ENCODE measurements around the gene AGK. TPM values are rescaled to one million over a fixed set of nuclear protein-coding genes. Genes with fewer than 3 reads are reported as not detected.

AGK gene
- total RNA-seq, 1 experiment from 2014 or later: 32.2 TPM

- TF ChIP-seq RELA (CRISPR knock-in tag; IDR thresholded peaks at IDR 0.05; ENCODE audit: borderline replicate concordance) (no peak), HMGA2 (CRISPR knock-in tag; IDR thresholded peaks at IDR 0.05) (no peak), PRDM15 (CRISPR knock-in tag; IDR thresholded peaks at IDR 0.05) (no peak), MLX (CRISPR knock-in tag; IDR thresholded peaks at IDR 0.05) (no peak), MAX (CRISPR knock-in tag; IDR thresholded peaks at IDR 0.05) (no peak), TP53 (CRISPR knock-in tag; IDR thresholded peaks at IDR 0.05) (no peak), RORB (CRISPR knock-in tag; IDR thresholded peaks at IDR 0.05) (no peak)
Observed at GRCh38 chr7:141699860-141700259, 148.7 kb downstream of the AGK start (continued).

- H3K9me3 Mint-ChIP-seq: no peaks in the 10 kb centered on the region
- H3K4me1 Mint-ChIP-seq: peaks cover 50% of the 10 kb centered on the region
- ChIA-PET CTCF (interaction anchor here (1.0 to 2.8 kb wide), 4 partner anchors 10 to 46 kb away, joined by 3 to 20 read pairs (median 4); partner anchors contain the start of gene SSBP1), POLR2A (interaction anchor here (0.5 to 1.8 kb wide), 2 partner anchors 38 to 776 kb away, joined by 3 to 6 read pairs; partner anchors contain the start of gene SSBP1)
- ATAC-seq (no peak), DNase-seq (ENCODE audit: low spot score) (no peak)
- H3K27me3 Mint-ChIP-seq (ENCODE audit: low read depth): peaks cover 18% of the 10 kb centered on the region
- H3K36me3 Mint-ChIP-seq: no peaks in the 10 kb centered on the region
- TF ChIP-seq OVOL2 (CRISPR knock-in tag; IDR thresholded peaks at IDR 0.05; ENCODE audit: borderline replicate concordance) (no peak), CREB1 (CRISPR knock-in tag; IDR thresholded peaks at IDR 0.05) (no peak), NR1H2 (CRISPR knock-in tag; IDR thresholded peaks at IDR 0.05) (no peak), ZNF263 (CRISPR knock-in tag; IDR thresholded peaks at IDR 0.05; ENCODE audit: low read depth) (no peak), E2F4 (CRISPR knock-in tag; IDR thresholded peaks at IDR 0.05; ENCODE audit: borderline replicate concordance, low read depth) (no peak), PRRX2 (CRISPR knock-in tag; IDR thresholded peaks at IDR 0.05) (no peak), TCF7 (CRISPR knock-in tag; IDR thresholded peaks at IDR 0.05; ENCODE audit: low read depth) (no peak), EMX1 (CRISPR knock-in tag; IDR thresholded peaks at IDR 0.05) (no peak)
- TF ChIP-seq, protein P1, sequence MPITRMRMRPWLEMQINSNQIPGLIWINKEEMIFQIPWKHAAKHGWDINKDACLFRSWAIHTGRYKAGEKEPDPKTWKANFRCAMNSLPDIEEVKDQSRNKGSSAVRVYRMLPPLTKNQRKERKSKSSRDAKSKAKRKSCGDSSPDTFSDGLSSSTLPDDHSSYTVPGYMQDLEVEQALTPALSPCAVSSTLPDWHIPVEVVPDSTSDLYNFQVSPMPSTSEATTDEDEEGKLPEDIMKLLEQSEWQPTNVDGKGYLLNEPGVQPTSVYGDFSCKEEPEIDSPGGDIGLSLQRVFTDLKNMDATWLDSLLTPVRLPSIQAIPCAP (CRISPR knock-in tag; IDR thresholded peaks at IDR 0.05): no peak
- H3K27ac Mint-ChIP-seq: no peak overlapping the region
- H3K4me3 Mint-ChIP-seq: peak overlapping the region; percentile 79
Observed at GRCh38 chr7:141700296-141700847, 149.2 kb downstream of the AGK start.

GRCh38 chr7:141700848-141701371, 149.7 kb downstream of the AGK start:
- Mint-ChIP-seq H3K27me3 (ENCODE audit: low read depth) (peaks cover 18% of the 10 kb centered on the region), H3K9me3 (no peaks in the 10 kb centered on the region), H3K4me1 (peaks cover 47% of the 10 kb centered on the region), H3K4me3 (peak overlapping the region; percentile 79), H3K36me3 (no peaks in the 10 kb centered on the region), H3K27ac (no peak overlapping the region)
- ChIA-PET POLR2A (interaction anchor here (0.5 to 1.8 kb wide), 4 partner anchors 30 to 777 kb away, joined by 3 to 6 read pairs (median 4); partner anchors contain the start of gene SSBP1), CTCF (interaction anchor here (0.9 to 2.8 kb wide), 6 partner anchors 9 to 85 kb away, joined by 3 to 20 read pairs (median 4); partner anchors contain the start of gene SSBP1)
- peak; percentile 10 for ATAC-seq
- DNase-seq (ENCODE audit: low spot score): peak; percentile 14
- TF ChIP-seq ZMAT4 (CRISPR knock-in tag; IDR thresholded peaks at IDR 0.05) (no peak), NFATC4 (CRISPR knock-in tag; IDR thresholded peaks at IDR 0.05) (no peak), ELF4 (CRISPR knock-in tag; IDR thresholded peaks at IDR 0.05; ENCODE audit: low read depth) (no peak), ETV6 (CRISPR knock-in tag; IDR thresholded peaks at IDR 0.05) (no peak)
- TF ChIP-seq, protein P2, sequence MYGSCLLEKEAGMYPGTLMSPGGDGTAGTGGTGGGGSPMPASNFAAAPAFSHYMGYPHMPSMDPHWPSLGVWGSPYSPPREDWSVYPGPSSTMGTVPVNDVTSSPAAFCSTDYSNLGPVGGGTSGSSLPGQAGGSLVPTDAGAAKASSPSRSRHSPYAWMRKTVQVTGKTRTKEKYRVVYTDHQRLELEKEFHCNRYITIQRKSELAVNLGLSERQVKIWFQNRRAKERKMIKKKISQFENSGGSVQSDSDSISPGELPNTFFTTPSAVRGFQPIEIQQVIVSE (CRISPR knock-in tag; IDR thresholded peaks at IDR 0.05; ENCODE audit: borderline replicate concordance): no peak
- TF ChIP-seq, protein P3, sequence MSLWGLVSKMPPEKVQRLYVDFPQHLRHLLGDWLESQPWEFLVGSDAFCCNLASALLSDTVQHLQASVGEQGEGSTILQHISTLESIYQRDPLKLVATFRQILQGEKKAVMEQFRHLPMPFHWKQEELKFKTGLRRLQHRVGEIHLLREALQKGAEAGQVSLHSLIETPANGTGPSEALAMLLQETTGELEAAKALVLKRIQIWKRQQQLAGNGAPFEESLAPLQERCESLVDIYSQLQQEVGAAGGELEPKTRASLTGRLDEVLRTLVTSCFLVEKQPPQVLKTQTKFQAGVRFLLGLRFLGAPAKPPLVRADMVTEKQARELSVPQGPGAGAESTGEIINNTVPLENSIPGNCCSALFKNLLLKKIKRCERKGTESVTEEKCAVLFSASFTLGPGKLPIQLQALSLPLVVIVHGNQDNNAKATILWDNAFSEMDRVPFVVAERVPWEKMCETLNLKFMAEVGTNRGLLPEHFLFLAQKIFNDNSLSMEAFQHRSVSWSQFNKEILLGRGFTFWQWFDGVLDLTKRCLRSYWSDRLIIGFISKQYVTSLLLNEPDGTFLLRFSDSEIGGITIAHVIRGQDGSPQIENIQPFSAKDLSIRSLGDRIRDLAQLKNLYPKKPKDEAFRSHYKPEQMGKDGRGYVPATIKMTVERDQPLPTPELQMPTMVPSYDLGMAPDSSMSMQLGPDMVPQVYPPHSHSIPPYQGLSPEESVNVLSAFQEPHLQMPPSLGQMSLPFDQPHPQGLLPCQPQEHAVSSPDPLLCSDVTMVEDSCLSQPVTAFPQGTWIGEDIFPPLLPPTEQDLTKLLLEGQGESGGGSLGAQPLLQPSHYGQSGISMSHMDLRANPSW (CRISPR knock-in tag; conservative IDR thresholded peaks at IDR 0.05; ENCODE audit: low read depth): no peak
